22Rv1 (cell line): ENCODE measurements around the gene CHMP3.
"Not testable (repeated sequence)": the region's sequence is repeated elsewhere in the genome, so short reads cannot be mapped to it uniquely, and the experiment has no call there.

Experiments
- H3K27ac ChIP-seq: fragments of 450-650 bp; 2 replicates; pipeline ENCODE4 v1.5.1; 2017
- ZFX ChIP-seq: fragments of 450-650 bp; IDR thresholded peaks from 2 replicates; pipeline ENCODE4 v1.6.1; 2017; ENCODE audit warnings: antibody characterized with exemption, borderline replicate concordance
- TF ChIP-seq, protein P1 (sequence below): fragments of 450-650 bp; IDR thresholded peaks from 2 replicates; pipeline ENCODE4 v1.5.1; 2017; ENCODE audit warnings: mild to moderate bottlenecking

CHMP3 gene

DNA sequence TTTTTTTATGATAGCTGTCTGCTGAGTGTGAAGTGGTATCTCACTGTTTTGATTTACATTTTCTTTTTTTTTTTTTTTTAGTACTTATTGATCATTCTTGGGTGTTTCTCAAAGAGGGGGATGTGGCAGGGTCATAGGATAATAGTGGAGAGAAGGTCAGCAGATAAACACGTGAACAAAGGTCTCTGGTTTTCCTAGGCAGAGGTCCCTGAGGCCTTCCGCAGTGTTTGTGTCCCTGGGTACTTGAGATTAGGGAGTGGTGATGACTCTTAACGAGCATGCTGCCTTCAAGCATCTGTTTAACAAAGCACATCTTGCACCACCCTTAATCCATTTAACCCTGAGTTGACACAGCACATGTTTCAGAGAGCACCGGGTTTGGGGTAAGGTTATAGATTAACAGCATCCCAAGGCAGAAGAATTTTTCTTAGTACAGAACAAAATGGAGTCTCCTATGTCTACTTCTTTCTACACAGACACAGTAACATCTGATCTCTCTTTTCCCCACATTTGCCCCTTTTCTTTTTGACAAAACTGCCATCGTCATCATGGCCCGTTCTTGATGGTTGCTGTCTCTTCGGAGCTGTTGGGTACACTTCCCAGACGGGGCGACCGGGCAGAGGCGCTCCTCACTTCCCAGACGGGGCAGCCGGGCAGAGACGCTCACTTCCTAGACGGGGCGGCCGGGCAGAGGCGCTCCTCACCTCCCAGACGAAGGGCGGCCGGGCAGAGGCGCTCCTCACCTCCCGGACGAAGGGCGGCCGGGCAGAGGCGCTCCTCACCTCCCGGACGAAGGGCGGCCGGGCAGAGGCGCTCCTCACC is 18.8 kb downstream of the CHMP3 start:
- H3K27ac ChIP-seq: not testable (repeated sequence)

GRCh38 chr2:86543793-86544192 is 19.4 kb downstream of the CHMP3 start:
- no peak overlapping the region for H3K27ac ChIP-seq
- TF ChIP-seq, protein P1, sequence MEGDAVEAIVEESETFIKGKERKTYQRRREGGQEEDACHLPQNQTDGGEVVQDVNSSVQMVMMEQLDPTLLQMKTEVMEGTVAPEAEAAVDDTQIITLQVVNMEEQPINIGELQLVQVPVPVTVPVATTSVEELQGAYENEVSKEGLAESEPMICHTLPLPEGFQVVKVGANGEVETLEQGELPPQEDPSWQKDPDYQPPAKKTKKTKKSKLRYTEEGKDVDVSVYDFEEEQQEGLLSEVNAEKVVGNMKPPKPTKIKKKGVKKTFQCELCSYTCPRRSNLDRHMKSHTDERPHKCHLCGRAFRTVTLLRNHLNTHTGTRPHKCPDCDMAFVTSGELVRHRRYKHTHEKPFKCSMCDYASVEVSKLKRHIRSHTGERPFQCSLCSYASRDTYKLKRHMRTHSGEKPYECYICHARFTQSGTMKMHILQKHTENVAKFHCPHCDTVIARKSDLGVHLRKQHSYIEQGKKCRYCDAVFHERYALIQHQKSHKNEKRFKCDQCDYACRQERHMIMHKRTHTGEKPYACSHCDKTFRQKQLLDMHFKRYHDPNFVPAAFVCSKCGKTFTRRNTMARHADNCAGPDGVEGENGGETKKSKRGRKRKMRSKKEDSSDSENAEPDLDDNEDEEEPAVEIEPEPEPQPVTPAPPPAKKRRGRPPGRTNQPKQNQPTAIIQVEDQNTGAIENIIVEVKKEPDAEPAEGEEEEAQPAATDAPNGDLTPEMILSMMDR: no peak
- TF ChIP-seq ZFX: no peak

GRCh38 chr2:86543335-86543734 is 19.9 kb downstream of the CHMP3 start:
- H3K27ac ChIP-seq: no peak overlapping the region
- TF ChIP-seq, protein P1: no peak
- no peak for TF ChIP-seq ZFX

- no peak for TF ChIP-seq ZFX
- TF ChIP-seq, protein P1: no peak
- H3K27ac ChIP-seq: no peak overlapping the region
Measured at GRCh38 chr2:86542814-86543213, 20.4 kb downstream of the CHMP3 start.

DNA sequence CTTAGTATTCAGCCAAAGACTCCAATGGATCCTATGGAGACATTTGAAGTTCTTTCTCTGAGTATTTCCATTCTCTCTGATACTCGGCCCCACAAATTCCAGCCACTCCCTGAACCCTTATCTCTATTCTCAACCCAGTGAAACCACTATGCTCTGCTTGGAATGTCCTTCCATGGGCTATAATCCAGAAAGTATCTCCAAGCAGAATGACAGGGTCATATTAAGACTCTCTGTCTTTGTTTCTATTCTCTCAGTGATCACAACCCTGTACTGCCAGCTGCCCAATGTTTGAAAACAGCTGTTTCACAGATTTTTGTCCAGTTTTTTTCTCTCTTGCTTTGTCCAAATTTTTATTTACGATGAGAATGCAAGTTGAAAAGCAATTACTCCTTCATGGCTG is 21.9 kb downstream of the CHMP3 start:
- TF ChIP-seq ZFX: no peak
- TF ChIP-seq, protein P1: no peak

GRCh38 chr2:86533589-86533988 is 29.7 kb downstream of the CHMP3 start:
- TF ChIP-seq ZFX: no peak
- TF ChIP-seq, protein P1: no peak
- no peak overlapping the region for H3K27ac ChIP-seq

More for the DNA sequence above, 21.9 kb downstream of the CHMP3 start:
- no peak overlapping the region for H3K27ac ChIP-seq

- no peak overlapping the region for H3K27ac ChIP-seq
- no peak for TF ChIP-seq ZFX
- TF ChIP-seq, protein P1: no peak
Measured at GRCh38 chr2:86525421-86526340, 37.6 kb downstream of the CHMP3 start.
